Mesenchymal stem cell (in vitro differentiated cells and primary cell): Measurements from ENCODE around the gene FOXF1.
A peak's percentile ranks its signal among the peaks of the same experiment; 100 is the strongest.

Experiments used
- DNase-seq: peaks from one replicate; pipeline ENCODE4 v3.0.0-alpha.2; 2013
- H2AFZ ChIP-seq: one replicate; pipeline ENCODE4 v1.6.1; 2013; ENCODE audit warnings: low read depth, mild to moderate bottlenecking, control low read depth, inconsistent platforms, low read length, moderate library complexity
- H2AK5ac ChIP-seq: 2 replicates; pipeline ENCODE4 v1.6.1; 2013; ENCODE audit warnings: low read length, moderate library complexity, mild to moderate bottlenecking, inconsistent platforms; ENCODE audit not compliant: severe bottlenecking
- H2BK120ac ChIP-seq: one replicate; pipeline ENCODE4 v1.6.1; 2013; ENCODE audit warnings: low read depth, mild to moderate bottlenecking, inconsistent platforms, low read length, moderate library complexity
- H2BK12ac ChIP-seq, 2 experiments: one replicate each; pipeline ENCODE4 v1.6.1; 2013; ENCODE audit warnings: inconsistent platforms in 2 of 2, low read length in 2 of 2, mild to moderate bottlenecking in 2 of 2, moderate library complexity in 2 of 2, control low read depth in 1 of 2
- H2BK15ac ChIP-seq: one replicate; pipeline ENCODE4 v1.6.1; 2013; ENCODE audit warnings: mild to moderate bottlenecking, low read depth, inconsistent platforms; ENCODE audit not compliant: poor library complexity, severe bottlenecking
- H2BK5ac ChIP-seq: 2 replicates; pipeline ENCODE4 v1.6.1; 2013; ENCODE audit warnings: low read depth, mild to moderate bottlenecking, low read length, control low read depth, inconsistent platforms; ENCODE audit not compliant: poor library complexity, severe bottlenecking
- H3K14ac ChIP-seq, 2 experiments: one replicate each; pipeline ENCODE4 v1.6.1; 2013; ENCODE audit warnings: inconsistent platforms in 2 of 2, low read length in 2 of 2, control low read depth in 1 of 2, mild to moderate bottlenecking in 1 of 2, moderate library complexity in 1 of 2
- H3K18ac ChIP-seq, 2 experiments: one replicate each; pipeline ENCODE4 v1.6.1; 2013; ENCODE audit warnings: inconsistent platforms in 2 of 2, low read length in 2 of 2, control low read depth in 1 of 2, low read depth in 1 of 2, mild to moderate bottlenecking in 1 of 2
- H3K23ac ChIP-seq, 2 experiments: one replicate each; pipeline ENCODE4 v1.6.1; 2013; ENCODE audit warnings: inconsistent platforms in 2 of 2, low read length in 2 of 2, mild to moderate bottlenecking in 2 of 2, moderate library complexity in 2 of 2, control low read depth in 1 of 2
- H3K27ac ChIP-seq: 2 replicates; pipeline ENCODE4 v1.5.1; 2013; ENCODE audit warnings: mild to moderate bottlenecking, moderate library complexity, low read length, control low read depth, inconsistent platforms; ENCODE audit not compliant: poor library complexity, severe bottlenecking
- H3K27me3 ChIP-seq, 2 experiments: 2 replicates each; pipeline versions ENCODE4 v1.6.1 to v1.7.0; 2013; ENCODE audit warnings: low read length in 2 of 2, mild to moderate bottlenecking in 2 of 2, moderate library complexity in 2 of 2, control low read depth in 1 of 2, inconsistent platforms in 1 of 2; ENCODE audit not compliant: control insufficient read depth in 1 of 2, insufficient read depth in 1 of 2
- H3K36me3 ChIP-seq, 2 experiments: 2 replicates each; pipeline versions ENCODE4 v1.6.1 to v1.7.0; 2013; ENCODE audit warnings: low read length in 2 of 2, control low read depth in 1 of 2, inconsistent platforms in 1 of 2, low read depth in 1 of 2, mild to moderate bottlenecking in 1 of 2; ENCODE audit not compliant: insufficient read depth in 2 of 2, control insufficient read depth in 1 of 2
- H3K4ac ChIP-seq, 2 experiments: one replicate each; pipeline ENCODE4 v1.6.1; 2013; ENCODE audit warnings: inconsistent platforms in 2 of 2, low read length in 2 of 2, mild to moderate bottlenecking in 2 of 2, moderate library complexity in 2 of 2, control low read depth in 1 of 2, low read depth in 1 of 2
- H3K4me1 ChIP-seq: 2 replicates; pipeline ENCODE4 v1.6.1; 2013; ENCODE audit warnings: low read depth, low read length, control low read depth; ENCODE audit not compliant: control insufficient read depth, insufficient read depth
- H3K4me2 ChIP-seq: 2 replicates; pipeline ENCODE4 v1.6.1; 2013; ENCODE audit warnings: low read length, mild to moderate bottlenecking, inconsistent platforms; ENCODE audit not compliant: poor library complexity, severe bottlenecking
- H3K4me3 ChIP-seq, 2 experiments: 2 replicates each; pipeline versions ENCODE4 v1.5.1 to v1.7.0; 2013; ENCODE audit warnings: low read length in 2 of 2, mild to moderate bottlenecking in 2 of 2, control low read depth in 1 of 2, low read depth in 1 of 2; ENCODE audit not compliant: insufficient read depth in 1 of 2
- H3K79me1 ChIP-seq: replicated peaks from 2 replicates; pipeline ENCODE4 v1.6.1; 2013; ENCODE audit warnings: mild to moderate bottlenecking, control low read depth, low read length, inconsistent platforms; ENCODE audit not compliant: poor library complexity, severe bottlenecking
- H3K9ac ChIP-seq: 2 replicates; pipeline ENCODE4 v1.7.0; 2013; ENCODE audit warnings: mild to moderate bottlenecking, low read length, moderate library complexity
- H3K9me3 ChIP-seq: 2 replicates; pipeline ENCODE4 v1.7.0; 2013; ENCODE audit warnings: mild to moderate bottlenecking, low read length; ENCODE audit not compliant: control insufficient read depth
- H4K8ac ChIP-seq: one replicate; pipeline ENCODE4 v1.6.1; 2013; ENCODE audit warnings: inconsistent platforms, mild to moderate bottlenecking, low read length, moderate library complexity
- H4K91ac ChIP-seq: one replicate; pipeline ENCODE4 v1.6.1; 2013; ENCODE audit warnings: mild to moderate bottlenecking, low read length, inconsistent platforms
- WGBS: methylation state at CpG from one replicate; pipeline ENCODE4 v1.1.7; 2013; ENCODE audit warnings: mixed read lengths; 5-methylcytosine and 5-hydroxymethylcytosine counted together

The FOXF1 gene

DNA sequence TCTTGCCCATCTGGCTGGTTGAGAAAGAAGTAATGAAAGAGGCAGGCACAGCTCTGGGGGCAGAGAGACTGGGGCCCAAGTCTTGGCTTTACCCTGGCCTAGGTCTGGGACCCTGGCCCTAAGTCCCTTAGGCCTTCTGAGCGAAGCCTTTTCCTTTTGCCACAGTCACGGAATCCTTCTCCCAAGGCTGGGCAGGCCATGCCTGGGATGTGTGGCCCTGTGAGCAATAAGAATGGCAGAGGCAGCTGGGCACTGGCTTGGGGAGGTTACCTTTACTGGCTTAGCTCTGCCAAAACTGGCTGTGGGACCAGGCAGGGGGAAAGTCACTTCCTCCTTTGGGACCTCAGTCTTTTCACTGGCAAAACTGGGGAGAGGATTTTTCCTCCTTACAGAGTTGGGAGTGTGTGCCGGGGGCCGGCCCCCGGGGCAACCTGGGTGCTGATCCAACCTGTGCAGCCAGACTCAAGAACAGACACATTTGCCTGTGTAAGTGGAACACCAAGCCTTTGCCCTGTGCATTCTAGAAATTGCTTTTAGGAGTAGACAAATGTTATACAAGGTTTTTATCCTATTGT, 12.9 kb downstream of the FOXF1 start:
- Histone ChIP-seq H3K9me3 (no peaks in the 10 kb centered on the region), H3K27me3 (peaks cover 44 to 76% of the 10 kb centered on the region in 2 experiments), H3K4ac (no peak overlapping the region), H3K27ac (no peak overlapping the region), H2BK5ac (no peak overlapping the region), H3K4me1 (peaks cover 5% of the 10 kb centered on the region), H3K18ac (no peak overlapping the region), H2BK15ac (no peak overlapping the region), H4K8ac (no peak overlapping the region), H3K79me1 (no peaks in the 10 kb centered on the region), H4K91ac (no peak overlapping the region), H3K23ac (no peak overlapping the region), H2AK5ac (no peak overlapping the region), H2BK12ac (no peak overlapping the region), H3K4me2 (no peak overlapping the region), H3K14ac (no peak overlapping the region), H3K36me3 (no peaks in the 10 kb centered on the region), H2AFZ (no peak overlapping the region), H3K4me3 (no peak overlapping the region), H3K9ac (no peak overlapping the region), H2BK120ac (no peak overlapping the region)
- DNase-seq = no peak
- WGBS = 83% methylated on average over 5 of the region's 5 CpGs

GRCh38 chr16:86524029-86524428, 13.7 kb downstream of the FOXF1 start:
- Histone ChIP-seq H3K27me3 (peaks cover 36 to 71% of the 10 kb centered on the region in 2 experiments), H3K23ac (no peak overlapping the region), H3K4me2 (no peak overlapping the region), H3K79me1 (no peaks in the 10 kb centered on the region), H3K9ac (no peak overlapping the region), H2AK5ac (no peak overlapping the region), H3K14ac (no peak overlapping the region), H2BK15ac (no peak overlapping the region), H3K18ac (no peak overlapping the region), H2BK12ac (no peak overlapping the region), H3K4me1 (peaks cover 5% of the 10 kb centered on the region), H2BK5ac (no peak overlapping the region), H3K36me3 (no peaks in the 10 kb centered on the region), H3K27ac (no peak overlapping the region), H4K91ac (no peak overlapping the region), H4K8ac (no peak overlapping the region), H3K4me3 (no peak overlapping the region), H3K9me3 (no peaks in the 10 kb centered on the region), H3K4ac (no peak overlapping the region), H2BK120ac (no peak overlapping the region), H2AFZ (no peak overlapping the region)
- WGBS = 92% methylated on average over 6 of the region's 6 CpGs
- DNase-seq = no peak

- Histone ChIP-seq H2AFZ (no peak overlapping the region), H2BK15ac (no peak overlapping the region), H2BK12ac (no peak overlapping the region), H3K9me3 (no peaks in the 10 kb centered on the region), H3K23ac (no peak overlapping the region), H3K27me3 (peaks cover 26 to 57% of the 10 kb centered on the region in 2 experiments), H4K91ac (no peak overlapping the region), H3K4ac (no peak overlapping the region), H3K18ac (no peak overlapping the region), H2BK120ac (no peak overlapping the region), H3K36me3 (peaks cover 0 to 8% of the 10 kb centered on the region in 2 experiments), H3K79me1 (no peaks in the 10 kb centered on the region), H3K4me2 (no peak overlapping the region), H2BK5ac (no peak overlapping the region), H3K14ac (no peak overlapping the region), H3K4me3 (no peak overlapping the region), H2AK5ac (no peak overlapping the region), H3K9ac (no peak overlapping the region), H4K8ac (no peak overlapping the region), H3K4me1 (no peaks in the 10 kb centered on the region), H3K27ac (no peak overlapping the region)
- 79% methylated on average over 12 of the region's 12 CpGs for WGBS
- no peak for DNase-seq
Measured at GRCh38 chr16:86525696-86526095, 15.4 kb downstream of the FOXF1 start.

DNA sequence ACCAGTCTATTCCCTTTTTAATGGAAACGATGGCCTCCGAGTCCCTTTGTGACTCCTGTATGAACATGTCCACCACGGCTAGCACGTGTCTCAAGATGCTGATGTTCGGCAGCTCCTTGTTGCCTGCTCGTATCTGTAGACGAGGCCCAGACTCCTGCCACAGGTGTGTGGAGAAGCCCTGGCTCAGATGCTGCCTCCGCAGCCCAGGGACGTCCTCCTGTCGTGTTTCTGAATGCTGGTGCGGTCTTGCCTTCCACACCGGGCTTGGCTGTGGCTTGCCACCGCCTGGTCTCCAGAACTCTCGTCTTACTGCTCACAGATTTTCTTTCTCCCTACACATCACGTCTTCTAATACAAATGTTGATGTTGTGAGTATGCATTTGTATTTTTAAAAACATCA, 17.0 kb downstream of the FOXF1 start:
- 98% methylated on average over 11 of the region's 15 CpGs for WGBS
- H3K27ac ChIP-seq = no peak overlapping the region
- no peak overlapping the region for H3K4ac ChIP-seq
- no peak overlapping the region for H2BK120ac ChIP-seq
- no peak overlapping the region for H2AFZ ChIP-seq
- no peak overlapping the region for H2AK5ac ChIP-seq
- no peak overlapping the region for H3K4me3 ChIP-seq
- no peaks in the 10 kb centered on the region for H3K9me3 ChIP-seq
- no peaks in the 10 kb centered on the region for H3K4me1 ChIP-seq
- peaks cover 15 to 41% of the 10 kb centered on the region in 2 experiments for H3K27me3 ChIP-seq
- H3K36me3 ChIP-seq = peaks cover 0 to 22% of the 10 kb centered on the region in 2 experiments
- no peaks in the 10 kb centered on the region for H3K79me1 ChIP-seq
- H2BK5ac ChIP-seq = no peak overlapping the region
- H2BK15ac ChIP-seq = no peak overlapping the region
- DNase-seq = no peak
- no peak overlapping the region for H3K18ac ChIP-seq
- no peak overlapping the region for H3K23ac ChIP-seq
- no peak overlapping the region for H3K4me2 ChIP-seq
- H4K91ac ChIP-seq = no peak overlapping the region
- no peak overlapping the region for H2BK12ac ChIP-seq
- H3K9ac ChIP-seq = no peak overlapping the region
- H3K14ac ChIP-seq = peak overlapping the region in 1 of 2 experiments; percentile 38
- no peak overlapping the region for H4K8ac ChIP-seq
